ENCODE results near the gene HOXA13.

HOXA13 gene

DNA sequence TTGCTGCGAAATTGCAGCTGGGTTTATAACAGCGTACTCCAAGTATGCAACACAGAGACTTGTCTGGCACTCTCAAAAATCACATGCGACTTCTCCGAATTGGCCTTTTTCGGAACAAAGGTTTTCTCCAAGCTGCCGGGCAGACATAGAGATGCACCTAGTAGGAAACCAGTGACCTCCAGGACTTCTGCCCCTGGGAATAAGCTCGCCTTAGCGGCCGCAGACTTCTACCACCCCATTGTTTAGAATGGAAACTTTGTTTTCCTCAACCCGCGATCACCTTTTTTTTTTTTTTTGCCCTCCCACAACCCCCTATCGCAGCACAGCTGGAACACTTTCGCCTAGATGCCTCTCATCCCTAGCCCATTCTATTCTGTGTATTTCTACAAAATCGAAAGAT is 20.9 kb downstream of the HOXA13 start:
- no peak overlapping the region for H3K4me3 ChIP-seq (ENCODE audit: low read depth in 1 of 2, low read length in 2 of 2)
- H3K27ac ChIP-seq (ENCODE audit: low read depth, low read length): no peak overlapping the region
- H3K4me1 ChIP-seq (ENCODE audit: control insufficient read depth in 1 of 2, insufficient read depth in 2 of 2, low read length in 2 of 2): peaks cover 4 to 13% of the 10 kb centered on the region in 2 donors
- peaks cover 85 to 99% of the 10 kb centered on the region in 2 donors for H3K27me3 ChIP-seq (ENCODE audit: control insufficient read depth in 1 of 2, insufficient read depth in 2 of 2, low read length in 2 of 2)
- no peaks in the 10 kb centered on the region for H3K36me3 ChIP-seq (ENCODE audit: control insufficient read depth in 1 of 2, insufficient read depth in 2 of 2, low read length in 2 of 2)
- H3K9me3 ChIP-seq (ENCODE audit: control insufficient read depth in 1 of 2, low read length in 2 of 2): no peaks in the 10 kb centered on the region
- no peak overlapping the region for H3K9ac ChIP-seq (ENCODE audit: low read depth in 1 of 2, low read length in 2 of 2)

DNA sequence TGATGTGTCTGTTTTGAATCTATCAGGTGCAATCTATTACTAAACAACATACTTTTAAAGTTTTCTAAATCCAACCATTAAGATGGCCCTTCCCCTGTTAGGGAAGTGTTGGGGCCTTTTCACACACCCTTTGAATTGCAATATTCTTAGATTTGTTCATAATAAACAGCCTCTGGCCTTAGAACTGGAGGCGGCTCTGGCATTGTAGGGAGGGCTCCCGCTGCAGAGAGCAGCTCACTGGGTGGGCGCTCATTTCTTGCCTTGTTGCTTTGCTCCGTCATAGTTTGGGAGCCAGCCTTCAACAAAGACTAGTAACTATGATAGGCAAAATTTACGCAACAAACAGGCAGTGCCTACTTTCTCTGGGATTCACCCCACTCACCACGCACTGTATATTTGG is 21.5 kb downstream of the HOXA13 start:
- Histone ChIP-seq H3K27ac (ENCODE audit: low read depth, low read length) (no peak overlapping the region), H3K36me3 (ENCODE audit: control insufficient read depth in 1 of 2, insufficient read depth in 2 of 2, low read length in 2 of 2) (no peaks in the 10 kb centered on the region), H3K4me1 (ENCODE audit: control insufficient read depth in 1 of 2, insufficient read depth in 2 of 2, low read length in 2 of 2) (peaks cover 0 to 10% of the 10 kb centered on the region in 2 donors), H3K9me3 (ENCODE audit: control insufficient read depth in 1 of 2, low read length in 2 of 2) (no peaks in the 10 kb centered on the region), H3K27me3 (ENCODE audit: control insufficient read depth in 1 of 2, insufficient read depth in 2 of 2, low read length in 2 of 2) (peaks cover 83 to 97% of the 10 kb centered on the region in 2 donors), H3K4me3 (ENCODE audit: low read depth in 1 of 2, low read length in 2 of 2) (no peak overlapping the region), H3K9ac (ENCODE audit: low read depth in 1 of 2, low read length in 2 of 2) (no peak overlapping the region)

DNA sequence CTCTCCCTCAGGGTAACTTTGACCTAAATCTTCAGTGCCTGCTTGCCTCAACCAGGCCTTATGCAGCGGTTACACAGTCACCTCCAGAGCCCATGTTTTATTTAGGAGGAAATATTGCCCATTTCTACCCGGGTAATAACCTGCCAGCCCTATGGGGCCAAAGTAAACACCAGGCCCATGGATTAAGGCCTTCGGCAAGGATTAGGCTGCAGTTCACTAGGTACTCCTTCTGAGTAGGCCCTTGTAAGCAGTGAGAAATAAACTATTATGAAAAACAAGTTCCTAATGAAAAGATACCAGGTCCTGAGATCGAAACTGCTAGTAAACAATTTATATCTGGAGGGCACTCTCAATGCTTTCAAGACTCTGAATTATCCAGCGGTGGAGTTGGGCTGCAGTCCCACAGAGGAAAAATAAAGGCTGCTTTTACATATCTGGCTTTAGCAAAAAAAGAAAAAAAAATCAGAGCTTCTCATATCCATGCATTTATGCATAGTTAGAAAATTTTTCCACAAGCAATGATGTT is 22.0 kb downstream of the HOXA13 start:
- Histone ChIP-seq H3K27ac (ENCODE audit: low read depth, low read length) (no peak overlapping the region), H3K9me3 (ENCODE audit: control insufficient read depth in 1 of 2, low read length in 2 of 2) (no peaks in the 10 kb centered on the region), H3K27me3 (ENCODE audit: control insufficient read depth in 1 of 2, insufficient read depth in 2 of 2, low read length in 2 of 2) (peaks cover 82 to 97% of the 10 kb centered on the region in 2 donors), H3K4me3 (ENCODE audit: low read depth in 1 of 2, low read length in 2 of 2) (no peak overlapping the region), H3K36me3 (ENCODE audit: control insufficient read depth in 1 of 2, insufficient read depth in 2 of 2, low read length in 2 of 2) (no peaks in the 10 kb centered on the region), H3K4me1 (ENCODE audit: control insufficient read depth in 1 of 2, insufficient read depth in 2 of 2, low read length in 2 of 2) (peaks cover 0 to 8% of the 10 kb centered on the region in 2 donors), H3K9ac (ENCODE audit: low read depth in 1 of 2, low read length in 2 of 2) (no peak overlapping the region)

DNA sequence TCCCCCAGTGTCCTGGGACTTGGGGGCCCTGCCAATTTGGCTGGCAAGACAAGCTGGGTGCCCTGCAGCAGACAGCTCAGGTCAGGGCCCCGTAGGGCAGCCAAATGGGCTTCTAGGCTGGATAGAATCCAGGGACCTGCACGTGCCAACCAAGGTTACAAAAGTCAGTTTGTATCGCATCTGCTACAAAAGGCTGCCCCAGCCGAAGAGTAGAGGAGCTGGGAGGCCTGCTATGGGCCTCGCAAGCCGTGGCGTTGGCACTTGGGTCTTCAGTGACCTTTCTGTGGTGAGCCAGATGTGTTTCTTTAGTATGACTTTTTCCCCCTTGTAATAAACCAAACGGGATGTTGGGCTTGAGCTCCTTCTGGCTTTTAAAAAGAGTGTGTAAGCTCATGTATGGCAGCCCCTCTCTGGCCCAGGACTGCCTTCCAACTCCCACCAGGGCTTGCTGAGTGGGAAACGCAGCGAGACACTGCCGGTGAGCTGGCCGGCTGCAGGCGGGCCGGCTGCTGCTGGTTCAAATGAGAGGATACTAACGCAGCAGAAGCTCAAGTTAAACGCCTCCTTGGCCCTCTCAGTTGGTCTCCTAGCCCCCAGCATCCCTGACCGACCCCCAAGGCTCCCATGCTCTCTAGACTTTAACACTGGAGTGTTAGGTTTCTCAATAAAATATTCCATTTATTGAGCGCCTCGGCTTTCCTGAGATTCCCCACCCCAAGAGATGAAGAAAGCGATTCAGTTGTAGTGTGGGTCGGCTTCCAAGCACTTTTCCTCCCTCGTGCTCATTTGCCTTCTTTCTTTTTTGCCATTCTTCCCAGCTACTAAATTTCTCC is 22.7 kb downstream of the HOXA13 start:
- peaks cover 0 to 13% of the 10 kb centered on the region in 2 donors for H3K4me1 ChIP-seq (ENCODE audit: control insufficient read depth in 1 of 2, insufficient read depth in 2 of 2, low read length in 2 of 2)
- H3K36me3 ChIP-seq (ENCODE audit: control insufficient read depth in 1 of 2, insufficient read depth in 2 of 2, low read length in 2 of 2): no peaks in the 10 kb centered on the region
- H3K4me3 ChIP-seq (ENCODE audit: low read depth in 1 of 2, low read length in 2 of 2): no peak overlapping the region
- no peak overlapping the region for H3K27ac ChIP-seq (ENCODE audit: low read depth, low read length)
- no peak overlapping the region for H3K9ac ChIP-seq (ENCODE audit: low read depth in 1 of 2, low read length in 2 of 2)
- no peaks in the 10 kb centered on the region for H3K9me3 ChIP-seq (ENCODE audit: control insufficient read depth in 1 of 2, low read length in 2 of 2)
- peaks cover 82 to 97% of the 10 kb centered on the region in 2 donors for H3K27me3 ChIP-seq (ENCODE audit: control insufficient read depth in 1 of 2, insufficient read depth in 2 of 2, low read length in 2 of 2)

DNA sequence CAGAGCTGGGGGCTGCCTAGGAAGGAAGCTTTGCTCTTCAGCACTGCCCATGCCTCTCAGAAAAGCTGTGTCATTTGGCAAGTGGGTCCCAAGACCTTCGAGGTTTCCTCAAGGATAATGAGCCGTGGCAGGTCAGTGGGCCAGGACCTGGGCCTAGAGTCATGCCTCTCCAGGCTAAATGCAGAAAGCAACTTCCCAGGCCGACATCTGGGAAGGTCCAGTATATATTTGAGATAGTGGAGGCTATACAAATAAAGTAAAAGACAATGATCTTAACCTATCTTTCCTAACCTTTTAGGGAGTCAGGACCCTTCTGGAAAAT is 23.4 kb downstream of the HOXA13 start:
- H3K9me3 ChIP-seq (ENCODE audit: control insufficient read depth in 1 of 2, low read length in 2 of 2): no peaks in the 10 kb centered on the region
- H3K4me1 ChIP-seq (ENCODE audit: control insufficient read depth in 1 of 2, insufficient read depth in 2 of 2, low read length in 2 of 2): peaks cover 0 to 13% of the 10 kb centered on the region in 2 donors
- no peak overlapping the region for H3K9ac ChIP-seq (ENCODE audit: low read depth in 1 of 2, low read length in 2 of 2)
- H3K27me3 ChIP-seq (ENCODE audit: control insufficient read depth in 1 of 2, insufficient read depth in 2 of 2, low read length in 2 of 2): peaks cover 84 to 98% of the 10 kb centered on the region in 2 donors
- no peak overlapping the region for H3K4me3 ChIP-seq (ENCODE audit: low read depth in 1 of 2, low read length in 2 of 2)
- no peak overlapping the region for H3K27ac ChIP-seq (ENCODE audit: low read depth, low read length)
- no peaks in the 10 kb centered on the region for H3K36me3 ChIP-seq (ENCODE audit: control insufficient read depth in 1 of 2, insufficient read depth in 2 of 2, low read length in 2 of 2)

DNA sequence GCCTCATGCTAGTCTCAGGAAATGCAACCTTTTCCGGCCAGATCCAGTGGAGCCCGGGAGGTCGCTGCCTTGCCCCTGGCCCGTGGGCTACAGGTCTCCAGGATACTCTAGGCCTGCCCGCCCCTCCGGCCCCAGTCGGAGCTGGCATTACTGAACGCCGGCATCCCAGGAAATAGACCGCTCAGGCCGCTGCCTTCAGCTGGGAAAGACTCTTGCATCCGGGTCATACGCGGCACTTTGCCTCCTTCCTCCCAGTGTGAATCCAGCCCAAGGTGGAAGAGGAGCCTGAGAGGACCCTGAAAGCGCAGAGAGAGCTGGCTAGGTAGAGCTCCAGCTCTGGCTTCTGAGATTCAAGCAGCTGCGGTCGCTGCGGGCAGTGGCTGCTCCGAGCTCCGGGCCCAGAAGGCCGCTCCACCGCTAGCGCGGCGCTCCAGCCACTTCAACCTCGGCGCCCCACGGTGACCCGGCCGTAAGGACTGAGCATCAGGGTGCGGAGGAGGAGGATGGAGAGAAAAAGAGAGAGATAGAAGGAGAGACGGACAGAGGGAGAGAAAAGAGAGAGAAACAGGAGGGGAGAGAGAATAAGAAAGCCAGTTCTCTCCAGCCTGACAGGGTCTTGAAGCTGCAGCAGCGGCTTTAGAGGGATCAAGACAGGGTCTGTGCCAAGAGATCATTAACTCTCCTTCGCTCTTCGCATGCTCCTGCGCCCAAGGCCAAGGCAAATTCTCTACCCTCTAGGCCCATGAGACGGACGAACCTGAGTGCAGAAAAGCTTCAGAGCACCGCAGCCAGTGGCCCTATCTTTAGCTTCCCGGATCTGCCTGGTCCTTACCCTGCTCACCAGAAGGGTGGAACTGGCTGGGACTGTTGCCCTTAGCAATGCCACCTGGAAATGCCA is 24.0 kb downstream of the HOXA13 start:
- Histone ChIP-seq H3K4me3 (ENCODE audit: low read depth in 1 of 2, low read length in 2 of 2) (no peak overlapping the region), H3K36me3 (ENCODE audit: control insufficient read depth in 1 of 2, insufficient read depth in 2 of 2, low read length in 2 of 2) (no peaks in the 10 kb centered on the region), H3K27ac (ENCODE audit: low read depth, low read length) (no peak overlapping the region), H3K9ac (ENCODE audit: low read depth in 1 of 2, low read length in 2 of 2) (no peak overlapping the region), H3K27me3 (ENCODE audit: control insufficient read depth in 1 of 2, insufficient read depth in 2 of 2, low read length in 2 of 2) (peaks cover 87 to 98% of the 10 kb centered on the region in 2 donors), H3K9me3 (ENCODE audit: control insufficient read depth in 1 of 2, low read length in 2 of 2) (no peaks in the 10 kb centered on the region), H3K4me1 (ENCODE audit: control insufficient read depth in 1 of 2, insufficient read depth in 2 of 2, low read length in 2 of 2) (peaks cover 0 to 13% of the 10 kb centered on the region in 2 donors)

DNA sequence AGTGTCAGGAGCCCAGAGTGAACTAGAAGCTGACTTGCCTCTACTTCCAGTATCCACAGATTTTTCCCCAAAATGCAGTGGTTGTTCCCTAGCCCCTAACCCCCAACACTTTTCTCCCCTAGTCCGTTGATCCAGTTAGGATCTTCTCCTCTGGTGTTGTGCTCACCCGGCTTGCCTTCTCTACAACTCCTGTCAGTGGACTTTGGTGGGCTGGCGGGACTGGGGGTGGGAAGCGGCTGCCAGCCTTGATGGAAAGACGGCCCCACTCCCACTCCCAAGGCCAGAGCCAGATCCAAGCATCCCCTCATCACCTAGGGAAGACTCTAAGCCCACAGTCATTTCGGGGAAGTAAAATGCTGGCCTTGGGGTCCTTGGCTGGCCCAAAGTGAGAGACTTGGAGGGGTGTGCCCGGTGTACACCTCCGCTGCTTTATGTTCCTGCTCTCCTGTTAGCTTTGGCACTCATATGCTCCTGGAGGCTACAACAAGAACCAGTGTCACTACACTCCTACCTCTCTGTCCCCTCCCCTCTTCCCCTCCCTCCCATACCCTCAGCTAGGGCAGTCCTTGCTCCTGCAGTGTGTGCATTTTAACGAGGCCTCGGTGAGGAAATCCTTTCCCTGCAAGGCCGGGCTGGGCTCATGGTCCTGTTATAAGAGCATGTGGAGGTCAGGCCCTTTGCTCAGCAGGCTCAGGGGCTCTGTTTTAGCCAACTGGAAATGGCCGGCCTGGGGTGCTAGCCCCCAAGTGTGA is 24.8 kb downstream of the HOXA13 start:
- Histone ChIP-seq H3K4me3 (ENCODE audit: low read depth in 1 of 2, low read length in 2 of 2) (no peak overlapping the region), H3K36me3 (ENCODE audit: control insufficient read depth in 1 of 2, insufficient read depth in 2 of 2, low read length in 2 of 2) (no peaks in the 10 kb centered on the region), H3K4me1 (ENCODE audit: control insufficient read depth in 1 of 2, insufficient read depth in 2 of 2, low read length in 2 of 2) (peaks cover 0 to 13% of the 10 kb centered on the region in 2 donors), H3K9me3 (ENCODE audit: control insufficient read depth in 1 of 2, low read length in 2 of 2) (no peaks in the 10 kb centered on the region), H3K9ac (ENCODE audit: low read depth in 1 of 2, low read length in 2 of 2) (no peak overlapping the region), H3K27me3 (ENCODE audit: control insufficient read depth in 1 of 2, insufficient read depth in 2 of 2, low read length in 2 of 2) (peaks cover 91 to 98% of the 10 kb centered on the region in 2 donors), H3K27ac (ENCODE audit: low read depth, low read length) (no peak overlapping the region)

DNA sequence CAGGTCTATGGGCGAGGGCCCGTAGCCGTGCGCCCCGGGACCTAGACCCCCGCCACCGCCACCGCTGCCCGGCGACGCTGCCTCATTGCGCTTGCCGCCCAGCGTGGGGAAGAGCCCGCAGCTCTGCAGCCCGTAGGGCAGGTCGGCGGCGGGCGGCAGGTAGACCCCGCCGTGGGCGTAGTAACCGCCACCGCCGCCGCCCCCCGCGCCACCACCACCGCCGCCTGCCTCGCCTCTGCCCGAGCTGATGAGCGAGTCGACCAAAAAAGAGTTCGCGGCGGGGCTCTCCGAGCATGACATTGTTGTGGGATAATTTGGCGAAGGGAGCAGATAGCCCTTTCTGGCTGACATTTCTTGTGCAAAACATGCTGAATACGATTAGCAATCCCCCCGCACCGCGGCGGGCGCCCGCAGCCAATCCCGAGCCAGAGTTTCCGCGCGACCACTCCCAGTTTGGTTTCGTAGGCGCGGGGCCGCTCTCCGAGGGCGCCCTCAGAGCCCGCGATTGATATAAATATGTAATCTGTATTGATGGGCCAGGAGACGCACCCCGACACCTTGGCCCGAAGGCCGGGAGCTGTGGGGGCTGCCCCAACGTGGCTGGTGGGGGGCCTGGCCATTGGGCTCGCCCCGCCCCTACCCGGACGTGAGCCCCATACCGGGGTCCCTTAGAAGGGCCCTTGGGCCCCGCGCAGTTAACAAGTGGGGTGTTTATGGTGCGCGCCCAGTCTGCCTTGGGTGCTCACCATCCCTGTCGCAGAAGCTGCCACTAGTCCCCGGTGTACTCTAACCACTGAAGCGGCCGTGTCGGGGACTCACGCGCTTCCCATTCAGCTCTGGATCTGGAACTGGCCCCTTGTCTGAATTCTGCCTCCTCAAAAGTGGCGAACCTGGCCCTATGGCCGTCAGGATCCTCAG is 25.7 kb downstream of the HOXA13 start, which contains the start of gene HOXA10:
Gene HOXA10 (minus strand): TSS at position 365 of the 918 bp plus-strand sequence. CDS start 14 bp downstream, at position 351.
- no peaks in the 10 kb centered on the region for H3K36me3 ChIP-seq (ENCODE audit: control insufficient read depth in 1 of 2, insufficient read depth in 2 of 2, low read length in 2 of 2)
- peak within 1 kb of the TSS; percentile 45 to 47 for H3K4me3 ChIP-seq (ENCODE audit: low read depth in 1 of 2, low read length in 2 of 2)
- peaks cover 0 to 6% of the 10 kb centered on the region in 2 donors for H3K4me1 ChIP-seq (ENCODE audit: control insufficient read depth in 1 of 2, insufficient read depth in 2 of 2, low read length in 2 of 2)
- no peaks in the 10 kb centered on the region for H3K9me3 ChIP-seq (ENCODE audit: control insufficient read depth in 1 of 2, low read length in 2 of 2)
- peak within 1 kb of the TSS; percentile 20 for H3K27ac ChIP-seq (ENCODE audit: low read depth, low read length)
- H3K9ac ChIP-seq (ENCODE audit: low read depth in 1 of 2, low read length in 2 of 2): no peak within 1 kb of the TSS
- H3K27me3 ChIP-seq (ENCODE audit: control insufficient read depth in 1 of 2, insufficient read depth in 2 of 2, low read length in 2 of 2): peaks cover 89 to 98% of the 10 kb centered on the region in 2 donors

DNA sequence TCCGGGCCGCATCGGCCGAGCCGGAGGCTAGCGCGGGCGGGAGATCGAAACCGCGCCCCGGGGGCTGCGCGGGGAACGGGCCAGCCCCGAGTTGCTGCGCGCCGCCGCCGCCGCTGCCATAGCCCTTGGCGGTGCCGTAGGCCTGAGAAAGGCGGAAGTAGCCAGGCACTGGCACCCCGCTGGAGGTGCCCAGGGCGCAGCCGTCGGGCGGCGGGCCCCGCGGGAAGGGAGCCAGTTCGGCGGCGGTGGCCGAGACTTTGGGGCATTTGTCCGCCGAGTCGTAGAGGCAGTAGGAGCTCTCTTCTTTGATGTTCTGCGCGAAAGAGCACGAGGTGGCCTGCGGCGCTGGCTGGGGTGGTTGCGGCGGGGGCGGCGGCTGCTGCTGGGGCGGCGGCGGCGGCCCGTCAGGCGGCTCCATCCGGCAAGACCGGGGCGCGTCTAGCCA is 26.4 kb downstream of the HOXA13 start:
- Histone ChIP-seq H3K4me3 (ENCODE audit: low read depth in 1 of 2, low read length in 2 of 2) (peak overlapping the region; percentile 45 to 47), H3K36me3 (ENCODE audit: control insufficient read depth in 1 of 2, insufficient read depth in 2 of 2, low read length in 2 of 2) (no peaks in the 10 kb centered on the region), H3K4me1 (ENCODE audit: control insufficient read depth in 1 of 2, insufficient read depth in 2 of 2, low read length in 2 of 2) (peaks cover 0 to 5% of the 10 kb centered on the region in 2 donors)

More for the DNA sequence above, 26.4 kb downstream of the HOXA13 start:
- Histone ChIP-seq H3K9me3 (ENCODE audit: control insufficient read depth in 1 of 2, low read length in 2 of 2) (no peaks in the 10 kb centered on the region), H3K9ac (ENCODE audit: low read depth in 1 of 2, low read length in 2 of 2) (no peak overlapping the region), H3K27ac (ENCODE audit: low read depth, low read length) (peak overlapping the region; percentile 20), H3K27me3 (ENCODE audit: control insufficient read depth in 1 of 2, insufficient read depth in 2 of 2, low read length in 2 of 2) (peaks cover 94 to 98% of the 10 kb centered on the region in 2 donors)
